ENCODE results near the gene SLC34A1.

SLC34A1 gene

GRCh38 chr5:177347699-177348098, 36.5 kb upstream of the SLC34A1 start:
- DNase-seq (ENCODE audit: low read depth, low spot score) = no peak
- H3K4me3 ChIP-seq (ENCODE audit: low read depth, low read length) = no peak overlapping the region
- TF ChIP-seq CTCF (IDR thresholded peaks at IDR 0.05; ENCODE audit: insufficient read depth, low read length, missing control alignments) = no peak
- CTCF ChIA-PET = interaction anchor here (1.6 to 2.7 kb wide), 3 partner anchors 21 to 38 kb away, joined by 5 to 9 read pairs (median 5); no protein-coding TSS in a partner anchor
- POLR2A ChIA-PET = no interaction called here

- no peak for TF ChIP-seq CTCF (IDR thresholded peaks at IDR 0.05; ENCODE audit: insufficient read depth, low read length, missing control alignments)
- no peak for DNase-seq (ENCODE audit: low read depth, low spot score)
- POLR2A ChIA-PET = interaction anchor here (1.1 kb wide), 1 partner anchor 123 kb away, joined by 3 read pairs; no protein-coding TSS in a partner anchor
- H3K4me3 ChIP-seq (ENCODE audit: low read depth, low read length) = no peak overlapping the region
- CTCF ChIA-PET = interaction anchor here (0.6 to 4.5 kb wide), 4 partner anchors 18 to 54 kb away, joined by 3 to 26 read pairs (median 12); no protein-coding TSS in a partner anchor
Measured at GRCh38 chr5:177349362-177349647, 34.9 kb upstream of the SLC34A1 start.

GRCh38 chr5:177349762-177350161, 34.5 kb upstream of the SLC34A1 start:
- CTCF ChIA-PET = interaction anchor here (1.0 to 4.5 kb wide), 3 partner anchors 41 to 237 kb away, joined by 4 to 26 read pairs (median 21); no protein-coding TSS in a partner anchor
- no peak for DNase-seq (ENCODE audit: low read depth, low spot score)
- TF ChIP-seq CTCF (IDR thresholded peaks at IDR 0.05; ENCODE audit: insufficient read depth, low read length, missing control alignments) = no peak
- H3K4me3 ChIP-seq (ENCODE audit: low read depth, low read length) = peak overlapping the region; percentile 97
- POLR2A ChIA-PET = no interaction called here

- peak overlapping the region; percentile 97 for H3K4me3 ChIP-seq (ENCODE audit: low read depth, low read length)
- DNase-seq (ENCODE audit: low read depth, low spot score) = no peak
- ChIA-PET POLR2A (interaction anchor here (0.7 to 1.6 kb wide), 3 partner anchors 10 to 39 kb away, joined by 3 to 4 read pairs (median 4); no protein-coding TSS in a partner anchor), CTCF (interaction anchor here (1.0 to 6.9 kb wide), 9 partner anchors 9 to 238 kb away, joined by 4 to 58 read pairs (median 11); no protein-coding TSS in a partner anchor)
- TF ChIP-seq CTCF (IDR thresholded peaks at IDR 0.05; ENCODE audit: insufficient read depth, low read length, missing control alignments) = no peak
Measured at GRCh38 chr5:177350776-177351391, 33.4 kb upstream of the SLC34A1 start.

GRCh38 chr5:177351392-177352329, 32.6 kb upstream of the SLC34A1 start, which contains the start of gene LMAN2:
Gene LMAN2 (minus strand): TSS chr5:177351668. CDS start chr5:177351647, 21 bp downstream.
- peak; percentile 80 for DNase-seq (ENCODE audit: low read depth, low spot score)
- CTCF ChIA-PET = interaction anchor here (0.6 to 6.9 kb wide), 17 partner anchors 10 to 237 kb away, joined by 3 to 58 read pairs (median 6); no protein-coding TSS in a partner anchor
- POLR2A ChIA-PET = interaction anchor here (0.8 to 1.6 kb wide), 7 partner anchors 9 to 38 kb away, joined by 3 to 6 read pairs (median 3); no protein-coding TSS in a partner anchor
- no peak for TF ChIP-seq CTCF (IDR thresholded peaks at IDR 0.05; ENCODE audit: insufficient read depth, low read length, missing control alignments)
- peak within 1 kb of the TSS; percentile 97 for H3K4me3 ChIP-seq (ENCODE audit: low read depth, low read length)
